A549 (cell line): ENCODE measurements around the gene TOM1L1.

Experiments
- CBX8 ChIP-seq: fragments of 200-600 bp; sonication (generic); IDR thresholded peaks from 2 replicates; pipeline ENCODE4 v1.6.1; 2016
- CHD2 ChIP-seq: fragments of 150-350 bp; IDR thresholded peaks from 2 replicates; pipeline ENCODE4 v1.6.1; 2014; ENCODE audit warnings: low read length; ENCODE audit not compliant: partially characterized antibody
- CTCF ChIP-seq: fragments of >200 bp; sonication (Bioruptor Twin); formaldehyde crosslinking; IDR thresholded peaks from 3 replicates; pipeline ENCODE4 v1.5.1; 2016
- EP300 ChIP-seq, 2 experiments: fragments of >200 bp; sonication (Bioruptor Twin); formaldehyde crosslinking; IDR thresholded peaks; 2 replicates in 1 of 2; 3 replicates in 1 of 2; pipeline ENCODE4 v1.6.1; 2016 to 2017
- MAX ChIP-seq: IDR thresholded peaks from 2 replicates; pipeline ENCODE4 v1.6.1; 2012
- MYC ChIP-seq: IDR thresholded peaks from 2 replicates; pipeline ENCODE4 v1.6.1; 2012; ENCODE audit warnings: mild to moderate bottlenecking, inconsistent platforms, low read length, improper control_type of control experiment, borderline replicate concordance
- PHF8 ChIP-seq: fragments of 200-600 bp; sonication (generic); IDR thresholded peaks from 2 replicates; pipeline ENCODE4 v1.6.1; 2016; ENCODE audit warnings: low read depth, mild to moderate bottlenecking, antibody characterized with exemption, moderate library complexity, borderline replicate concordance
- POLR2A ChIP-seq: IDR thresholded peaks from 2 replicates; pipeline ENCODE4 v1.6.1; 2012; ENCODE audit warnings: mild to moderate bottlenecking, low read length
- RCOR1 ChIP-seq: fragments of 150-350 bp; IDR thresholded peaks from 2 replicates; pipeline ENCODE4 v1.6.1; 2014; ENCODE audit warnings: antibody characterized with exemption, low read length, low read depth
- REST ChIP-seq: fragments of 200-600 bp; sonication (generic); IDR thresholded peaks from 2 replicates; pipeline ENCODE4 v1.6.1; 2016; ENCODE audit warnings: antibody characterized with exemption, mild to moderate bottlenecking, moderate library complexity
- RFX5 ChIP-seq: fragments of 450-650 bp; IDR thresholded peaks from 2 replicates; pipeline ENCODE4 v1.7.1; 2014; ENCODE audit warnings: antibody characterized with exemption, mild to moderate bottlenecking, moderate library complexity
- RNF2 ChIP-seq: fragments of 200-600 bp; sonication (generic); IDR thresholded peaks from 2 replicates; pipeline ENCODE4 v1.6.1; 2016; ENCODE audit warnings: low read depth, mild to moderate bottlenecking, antibody characterized with exemption, moderate library complexity, borderline replicate concordance
- USF2 ChIP-seq: fragments of 450-650 bp; IDR thresholded peaks from 2 replicates; pipeline ENCODE4 v1.6.1; 2014; ENCODE audit warnings: antibody characterized with exemption

DNA sequence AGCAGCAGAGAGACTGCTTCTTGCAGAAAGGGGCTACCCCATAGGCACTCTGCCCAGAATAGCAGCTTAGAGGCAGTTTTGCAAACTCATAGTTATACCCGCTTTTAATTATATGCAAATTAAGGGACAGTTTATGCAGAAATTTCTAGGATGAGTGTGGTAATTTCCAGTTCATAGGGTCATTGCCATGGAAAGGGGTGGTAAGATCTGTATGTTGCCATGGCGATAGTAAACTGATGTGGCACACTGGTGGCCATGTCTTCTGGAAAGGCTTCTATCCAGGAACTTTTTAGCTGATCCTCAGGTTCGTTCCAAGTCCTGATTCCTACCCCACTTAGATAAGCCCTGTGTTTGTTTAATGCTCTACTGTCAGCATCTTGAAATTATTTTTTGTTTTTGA is 74.1 kb downstream of the TOM1L1 start:
- TF ChIP-seq MYC = no peak
- no peak for TF ChIP-seq CTCF
- no peak for TF ChIP-seq POLR2A
- no peak for TF ChIP-seq REST
- no peak for TF ChIP-seq CHD2
- TF ChIP-seq EP300 (IDR thresholded peaks at IDR 0.05) = no peak
- TF ChIP-seq RNF2 = no peak
- TF ChIP-seq CBX8 = no peak
- no peak for TF ChIP-seq USF2
- no peak for TF ChIP-seq MAX
- no peak for TF ChIP-seq RCOR1
- no peak for TF ChIP-seq RFX5
- TF ChIP-seq PHF8 = no peak
